Left renal cortex interstitium (tissue), 4 donors: ENCODE data around the gene UNC119. TPM values are rescaled to one million over a fixed set of nuclear protein-coding genes. Genes with fewer than 3 reads are reported as not detected.

Experiments
- DNase-seq, 4 donors: peaks; one replicate each; pipeline ENCODE4 v3.0.0-alpha.2; 2013; ENCODE audit warnings: low read depth in 4 of 4, low spot score in 2 of 4, missing footprints in 1 of 4
- polyA plus RNA-seq, 4 donors: library from polyadenylated mRNA; unstranded; fragments of 120-200 nt; gene quantifications; one replicate each; pipeline ENCODE4 v1.2.1, GENCODE V29; 2013; ENCODE audit not compliant: insufficient read length in 4 of 4

The UNC119 gene
- polyA plus RNA-seq, 4 donors = 55.6 to 79.7 (median 65.4) TPM

DNA sequence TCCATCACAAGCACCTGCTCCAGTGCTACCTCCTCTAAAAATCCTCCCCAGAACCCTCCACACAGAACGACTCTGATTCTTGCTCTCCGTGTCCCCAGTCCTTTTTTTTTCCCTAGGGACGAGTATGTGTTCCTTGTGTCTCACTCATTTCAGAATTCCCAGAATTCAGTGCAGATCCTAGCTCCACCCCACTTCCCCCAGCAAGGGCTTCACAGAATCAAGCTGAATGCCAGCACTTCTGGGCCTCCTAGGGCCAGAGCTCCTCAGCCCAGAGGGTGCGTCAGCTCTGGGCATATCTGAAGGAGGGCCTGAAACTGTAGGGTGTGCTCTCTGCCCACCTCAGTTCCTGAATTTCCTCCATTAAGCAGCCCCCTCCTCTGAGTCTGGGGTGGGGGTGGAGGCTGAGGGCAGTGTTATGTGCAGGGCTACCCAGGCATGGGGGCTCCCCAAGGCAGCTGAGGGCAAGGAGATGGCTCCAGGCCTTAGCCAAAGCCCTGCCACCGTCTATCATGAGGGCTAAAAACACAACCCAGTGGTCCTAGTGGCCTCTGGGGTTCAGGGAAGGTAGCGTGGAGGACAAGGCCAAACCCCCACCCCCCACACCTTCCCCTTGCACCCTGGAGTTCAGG lies 6.5 kb downstream of the UNC119 start:
- DNase-seq = no peak

DNA sequence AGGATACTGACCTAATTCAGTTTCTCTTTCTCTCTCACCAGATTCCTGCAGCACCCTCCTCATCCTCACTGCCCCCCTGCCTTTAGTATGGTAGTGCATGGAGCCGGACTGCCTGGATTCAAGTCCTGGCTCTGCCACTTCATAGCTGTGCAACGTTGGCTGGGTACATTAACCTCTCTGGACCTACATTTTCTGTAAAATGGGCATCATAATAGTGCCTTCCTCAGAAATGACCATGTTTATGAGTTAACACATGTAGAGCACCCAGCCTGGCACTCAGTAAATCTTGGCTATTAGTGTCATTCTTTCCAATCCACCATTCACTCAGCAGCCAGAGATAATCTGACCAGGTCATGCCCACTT lies 7.3 kb downstream of the UNC119 start:
- no peak for DNase-seq

DNA sequence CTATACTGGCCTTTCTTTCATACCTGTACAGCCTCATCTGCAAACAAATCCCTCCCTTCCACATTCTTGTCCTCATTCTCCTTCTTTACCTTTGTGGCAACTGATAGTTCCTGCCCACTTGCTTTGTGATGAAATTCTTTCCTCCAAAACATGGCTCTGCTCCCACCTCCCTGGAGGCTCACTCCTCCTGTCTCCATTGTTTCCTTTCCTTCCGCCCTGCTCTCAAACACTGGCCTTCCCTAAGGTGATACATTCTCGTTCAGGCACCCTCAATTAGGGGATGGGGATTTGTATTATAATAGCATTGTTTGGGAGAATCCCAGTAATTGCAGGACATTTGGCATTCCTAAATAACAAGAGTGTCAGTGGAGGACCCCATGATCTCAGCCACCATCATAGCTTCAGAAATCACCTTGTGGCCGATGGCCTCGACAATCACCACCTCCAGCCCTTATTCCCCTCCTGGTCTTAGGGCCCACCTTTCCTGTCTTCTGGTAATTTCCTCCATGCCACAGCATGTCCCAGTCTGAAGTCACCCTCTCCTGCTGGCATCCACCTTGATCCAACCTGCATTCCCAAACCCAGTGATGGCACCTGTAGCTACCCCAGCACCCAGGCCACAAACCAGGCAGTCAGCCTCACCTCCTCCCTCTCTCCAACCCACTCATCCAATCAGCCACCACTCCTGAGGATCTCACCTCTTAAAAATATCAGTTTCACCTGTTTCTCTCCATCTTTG lies 7.9 kb downstream of the UNC119 start:
- no peak for DNase-seq

DNA sequence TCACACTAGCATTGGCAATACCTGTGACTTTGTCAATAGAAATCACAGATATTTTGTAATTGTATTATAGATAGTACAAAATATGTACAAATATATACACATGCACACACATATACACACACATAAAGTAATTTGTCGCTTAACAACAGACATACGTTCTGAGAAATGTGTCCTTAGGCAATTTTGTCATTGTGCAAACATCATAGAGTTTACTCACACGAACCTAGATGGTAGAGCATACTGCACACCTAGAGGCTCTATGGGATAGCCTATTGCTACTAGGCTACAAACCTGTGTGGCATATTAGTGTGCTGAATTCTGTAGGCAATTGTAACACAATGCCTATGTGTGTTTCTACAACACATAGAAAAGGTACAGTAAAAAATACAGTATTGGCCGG lies 11.0 kb downstream of the UNC119 start:
- no peak for DNase-seq

DNA sequence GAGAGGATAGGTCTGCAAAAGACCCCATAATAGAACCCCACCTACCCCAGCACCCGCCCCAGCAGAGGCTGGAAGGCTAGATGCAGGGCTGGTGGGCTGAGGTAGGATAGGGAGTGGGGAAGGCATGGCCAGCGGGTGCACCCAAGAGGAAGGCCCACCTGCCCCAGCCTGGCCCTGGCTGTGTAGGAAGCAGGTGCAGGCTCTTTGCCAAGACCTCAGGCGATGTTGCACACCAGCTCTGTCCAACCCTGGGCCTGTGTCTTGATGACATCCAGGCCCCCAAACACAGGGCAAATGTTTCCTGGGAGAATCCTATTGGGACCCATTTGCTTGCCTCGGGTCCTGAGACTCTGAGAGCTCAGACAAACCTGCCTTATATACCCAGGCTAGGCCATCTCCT lies 12.2 kb downstream of the UNC119 start:
- no peak for DNase-seq

DNA sequence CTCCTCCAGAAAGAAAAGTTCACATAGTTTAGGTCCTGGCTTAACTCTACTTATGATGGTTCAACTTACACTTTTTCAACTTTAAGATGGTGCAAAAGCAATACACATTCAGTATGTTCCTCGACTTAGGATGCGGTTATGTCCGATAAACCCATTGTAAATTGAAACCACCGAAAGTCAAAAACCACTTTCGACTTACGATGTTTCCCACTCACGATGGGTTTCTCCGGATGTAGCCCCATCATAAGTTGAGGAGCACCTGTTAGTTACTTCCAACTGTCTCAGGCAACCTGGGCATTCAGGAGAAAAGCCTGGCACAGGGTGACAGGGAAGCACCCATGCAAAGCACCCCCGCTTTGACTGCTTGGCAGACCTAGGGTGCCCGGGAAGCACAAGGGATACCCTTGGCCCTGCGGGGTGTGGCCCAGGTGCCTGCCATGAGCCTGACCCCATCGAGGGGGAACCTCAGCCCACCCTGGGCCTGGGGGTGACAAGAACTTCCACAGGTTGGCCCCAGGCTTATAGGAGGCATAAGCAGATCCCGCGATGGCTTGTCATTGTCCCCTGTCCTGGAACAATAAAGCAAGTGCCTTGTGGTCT lies 14.0 kb downstream of the UNC119 start:
- no peak for DNase-seq

DNA sequence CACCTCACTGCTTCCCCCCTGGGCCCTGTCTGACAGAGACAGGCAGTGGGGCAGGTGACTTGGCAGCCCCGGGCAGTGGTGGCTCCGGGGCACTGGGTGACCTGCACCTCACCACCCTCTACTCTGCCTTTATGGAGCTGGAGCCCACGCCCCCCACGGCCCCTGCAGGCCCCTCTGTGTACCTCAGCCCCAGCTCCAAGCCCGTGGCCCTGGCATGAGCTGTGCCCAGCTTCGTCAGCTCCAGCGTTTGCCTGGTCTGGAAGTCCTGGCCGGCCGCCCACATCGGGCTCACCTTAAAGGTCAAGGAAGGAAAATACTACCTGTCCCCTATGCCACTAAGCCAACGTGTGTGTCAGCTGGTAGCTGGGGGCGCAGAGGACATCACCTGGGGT lies 15.2 kb downstream of the UNC119 start:
- no peak for DNase-seq

DNA sequence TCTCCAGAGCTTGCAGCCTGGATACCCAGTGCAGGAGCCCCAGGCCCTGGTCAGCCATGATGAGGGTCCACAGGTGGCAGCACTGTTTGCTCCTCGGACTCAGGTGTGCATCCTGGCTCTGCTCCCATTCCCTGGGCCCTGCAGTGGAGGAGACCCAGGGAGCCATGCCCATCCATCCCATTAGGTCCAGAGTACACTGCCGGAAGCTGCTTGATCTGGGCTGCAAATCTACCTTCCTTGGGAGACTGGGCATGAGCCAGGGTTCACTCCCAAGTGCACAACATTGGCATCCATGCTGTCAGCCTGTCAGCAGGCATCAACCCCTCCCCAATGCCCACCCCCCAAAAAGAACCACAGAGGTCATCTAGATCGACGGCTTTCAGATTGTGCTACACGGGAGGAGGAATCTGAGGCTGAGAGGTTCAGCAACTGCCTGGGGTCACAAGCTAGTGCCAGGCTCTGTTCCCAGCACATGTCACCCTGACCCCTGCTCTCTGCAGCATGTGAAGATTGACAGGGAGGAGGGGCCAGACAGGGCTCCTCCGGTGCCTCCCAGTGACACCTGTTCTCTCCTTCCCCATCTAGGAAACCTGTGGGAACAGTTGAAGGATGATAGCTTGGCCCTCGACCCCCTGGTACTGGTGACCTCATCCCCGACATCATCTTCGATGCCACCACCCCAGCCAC lies 15.7 kb downstream of the UNC119 start:
- no peak for DNase-seq

DNA sequence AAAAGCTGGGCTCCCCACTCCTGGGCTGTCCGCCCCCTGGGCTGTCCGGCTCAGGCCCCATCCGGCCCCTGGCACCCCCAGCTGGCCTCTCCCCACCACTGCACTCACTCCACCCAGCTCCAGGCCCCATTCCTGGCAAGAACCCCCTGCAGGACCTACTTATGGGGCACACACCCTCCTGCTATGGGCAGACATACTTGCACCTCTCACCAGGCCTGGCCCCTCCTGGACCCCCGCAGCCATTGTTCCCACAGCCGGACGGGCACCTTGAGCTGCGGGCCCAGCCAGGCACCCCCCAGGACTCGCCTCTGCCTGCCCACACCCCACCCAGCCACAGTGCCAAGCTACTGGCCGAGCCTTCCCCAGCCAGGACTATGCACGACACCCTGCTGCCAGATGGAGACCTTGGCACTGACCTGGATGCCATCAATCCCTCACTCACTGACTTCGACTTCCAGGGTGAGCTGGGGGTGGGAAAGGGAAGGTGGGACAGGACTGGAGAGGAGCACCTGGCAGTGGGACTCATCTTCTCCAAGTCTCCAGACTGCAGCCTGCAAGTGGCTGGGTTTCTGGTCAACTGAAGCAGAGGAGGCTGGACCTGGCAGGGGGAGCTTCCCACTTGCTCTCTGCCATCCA lies 17.6 kb downstream of the UNC119 start:
- no peak for DNase-seq

DNA sequence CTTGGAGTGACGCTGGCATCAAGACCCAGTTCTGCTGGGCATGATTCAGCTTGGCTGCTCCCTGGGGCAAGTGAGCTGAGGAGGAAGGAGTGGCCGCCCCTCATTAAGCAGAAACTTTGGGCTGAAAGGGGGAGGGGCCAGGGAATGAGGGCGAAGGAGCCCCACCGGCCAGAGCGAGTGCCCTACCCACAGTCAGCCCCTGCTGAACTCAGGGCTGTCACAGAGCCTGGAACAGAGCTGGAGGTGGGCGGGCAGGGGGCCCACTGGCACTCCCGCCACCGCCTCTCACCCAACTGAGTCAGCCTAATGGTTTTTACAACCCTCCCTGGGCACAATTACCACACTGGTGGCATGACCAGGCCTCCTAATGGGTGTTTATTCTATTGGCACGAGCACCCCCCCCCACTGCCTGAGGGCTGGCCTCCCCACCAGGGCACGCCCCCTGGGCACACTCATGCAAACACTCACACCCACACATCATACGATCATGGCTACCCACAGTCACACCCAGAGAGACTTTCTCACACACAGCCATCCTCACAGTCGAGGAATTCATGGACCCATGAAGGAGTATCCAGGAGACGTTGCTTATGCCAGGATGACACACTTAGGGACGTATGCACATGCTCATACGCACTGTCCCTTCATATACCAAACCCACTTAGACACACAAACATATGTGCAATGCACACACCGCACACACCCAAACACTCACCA lies 19.2 kb downstream of the UNC119 start:
- DNase-seq = no peak

DNA sequence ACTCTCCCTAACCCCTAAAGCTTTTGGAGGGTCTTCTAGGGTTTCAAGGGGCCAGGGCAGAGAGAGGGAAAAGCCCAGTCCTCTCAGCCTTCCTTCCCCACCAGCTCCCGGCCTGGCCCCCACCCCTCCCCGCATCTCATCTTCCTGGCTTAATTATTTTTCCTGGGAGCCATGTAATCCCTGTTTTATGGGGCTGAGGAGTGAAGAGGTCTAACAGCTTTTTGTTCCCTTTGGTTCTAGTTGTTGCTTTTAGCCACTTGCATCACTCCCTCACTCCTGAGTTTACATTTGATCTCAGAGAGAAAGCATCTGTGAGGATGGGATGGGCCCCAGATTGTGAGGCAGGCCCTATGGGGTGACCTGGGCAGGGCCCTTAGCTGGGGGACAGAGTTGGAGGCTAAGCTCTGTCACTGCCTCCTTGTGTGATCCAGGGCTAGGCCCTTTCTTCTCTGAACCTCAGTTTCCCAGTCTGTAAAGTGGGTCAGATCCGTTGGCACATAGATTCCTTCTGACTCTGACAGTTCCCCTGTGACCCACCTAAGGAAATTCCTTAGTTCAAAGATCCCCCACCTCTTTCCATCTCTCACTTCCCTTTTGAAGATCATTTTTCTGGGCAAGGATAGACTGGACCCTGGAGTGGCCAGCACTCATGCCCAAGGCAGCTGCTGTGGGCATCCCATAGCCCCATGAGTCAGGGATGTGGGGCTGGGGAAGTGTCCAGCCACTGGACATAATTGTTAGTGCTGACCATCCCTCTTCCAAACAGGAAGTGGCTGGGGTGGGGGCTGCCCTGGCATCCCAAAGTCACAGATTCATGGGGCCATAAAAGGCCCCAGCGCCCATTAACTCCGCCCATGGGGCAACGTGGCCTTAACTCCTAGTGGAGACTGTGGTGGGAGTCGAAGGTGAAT lies 20.1 kb downstream of the UNC119 start:
- no peak for DNase-seq

DNA sequence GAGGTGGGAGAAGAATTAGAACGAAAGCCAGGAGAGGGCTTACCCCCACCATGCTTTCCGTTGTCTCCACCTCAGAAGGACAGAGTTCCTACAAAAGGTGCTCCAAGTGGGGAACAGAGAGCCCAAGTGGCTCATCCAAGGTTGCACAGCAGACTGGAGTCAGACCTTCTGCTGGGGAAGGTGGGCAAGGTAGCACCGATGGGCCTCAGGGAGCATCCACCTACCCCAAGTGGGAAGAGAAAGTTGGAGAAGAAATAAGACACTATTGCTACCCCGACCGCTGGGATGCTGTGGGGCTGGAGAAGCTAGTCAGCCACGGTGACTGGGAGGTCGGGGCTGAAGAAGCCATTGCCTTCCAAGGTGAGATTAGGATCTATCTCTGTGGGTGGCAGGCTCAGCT lies 21.5 kb downstream of the UNC119 start:
- DNase-seq = no peak

DNA sequence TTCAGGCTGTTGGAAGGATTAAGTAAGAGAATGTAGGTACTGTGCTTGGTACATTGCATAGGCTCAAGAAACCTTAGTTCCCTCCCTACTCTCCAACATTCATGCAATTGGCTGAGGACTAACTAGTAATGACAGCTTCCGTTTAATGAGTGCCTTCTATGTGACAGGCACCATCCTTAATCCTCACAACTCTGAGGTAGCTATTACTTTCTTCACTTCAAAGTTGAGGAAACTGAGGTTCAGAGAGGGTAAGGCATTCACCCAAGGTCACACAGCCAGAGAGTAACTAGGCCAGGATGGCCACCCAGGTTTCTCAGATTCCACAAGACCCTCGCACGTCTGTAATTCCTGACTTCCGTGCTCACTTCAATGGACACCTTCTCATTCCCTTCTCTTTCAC lies 22.2 kb downstream of the UNC119 start:
- no peak for DNase-seq

DNA sequence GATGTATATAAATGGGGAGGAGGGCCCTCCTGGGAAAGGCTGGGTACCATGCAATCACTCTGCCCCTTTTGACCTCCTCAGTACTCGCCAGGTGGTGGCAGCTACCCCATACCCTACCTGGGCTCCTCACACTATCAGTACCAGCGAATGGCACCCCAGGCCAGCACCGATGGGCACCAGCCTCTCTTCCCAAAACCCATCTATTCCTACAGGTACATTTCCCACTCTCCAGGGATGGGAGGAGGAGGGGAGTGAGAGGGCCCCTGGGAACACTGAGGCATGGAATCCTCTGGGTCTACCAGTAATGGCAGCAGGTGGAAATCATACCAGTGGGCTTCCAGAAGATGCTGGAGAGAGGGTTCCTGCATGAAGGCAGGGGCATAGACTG lies 23.4 kb downstream of the UNC119 start:
- DNase-seq = no peak

DNA sequence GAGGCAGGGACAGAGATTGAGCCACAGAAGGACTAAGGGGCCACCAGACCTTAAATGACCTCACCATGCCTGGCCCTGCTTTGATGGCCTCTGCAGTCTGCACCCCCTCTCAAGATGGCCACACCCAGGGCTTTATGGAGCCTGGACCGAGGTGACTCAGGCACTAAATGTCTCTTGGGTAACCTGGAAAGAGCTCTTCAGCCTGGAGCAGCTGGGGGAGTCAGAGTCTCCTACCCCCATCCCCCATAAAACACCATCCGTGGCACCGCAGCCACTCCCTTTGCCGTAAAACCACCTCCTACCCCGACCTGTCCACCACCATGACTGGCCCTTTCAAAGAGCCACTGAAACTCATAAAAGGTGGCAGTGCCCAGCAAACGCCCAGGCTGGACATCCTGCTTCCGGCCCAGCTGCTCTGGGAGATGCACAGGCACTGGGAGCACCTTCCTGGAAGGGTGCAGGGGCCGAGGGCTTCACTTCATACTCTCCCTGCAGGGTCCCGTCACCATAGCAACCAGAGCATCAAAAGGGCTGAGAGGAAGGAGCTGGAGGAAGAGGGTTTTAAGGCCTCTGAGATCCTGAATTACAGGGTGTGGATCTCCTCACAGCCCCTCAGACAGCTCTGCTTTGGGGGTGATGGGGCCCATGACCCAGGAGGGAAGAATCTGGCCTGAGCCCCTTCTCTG lies 24.0 kb downstream of the UNC119 start:
- no peak for DNase-seq

DNA sequence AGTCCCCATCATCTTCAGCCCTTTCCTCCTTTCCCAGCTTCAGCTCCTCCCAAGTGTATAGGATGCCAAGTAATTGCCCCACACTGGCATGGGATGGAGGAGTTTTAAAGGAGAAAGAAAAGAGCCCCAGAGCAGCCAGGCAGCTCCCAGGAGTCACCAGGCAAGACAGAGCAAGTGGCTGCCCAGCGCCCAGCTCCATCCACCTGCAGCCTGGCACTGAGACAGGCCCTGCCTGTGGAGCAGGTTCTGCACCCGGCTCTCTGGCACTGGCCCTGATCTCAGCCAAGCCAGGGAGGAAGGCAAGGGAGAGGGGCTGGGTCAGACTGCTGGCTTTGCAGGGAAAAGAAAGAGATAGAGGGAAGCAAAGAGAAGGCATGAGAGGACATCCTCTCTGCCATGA lies 24.6 kb downstream of the UNC119 start:
- no peak for DNase-seq

DNA sequence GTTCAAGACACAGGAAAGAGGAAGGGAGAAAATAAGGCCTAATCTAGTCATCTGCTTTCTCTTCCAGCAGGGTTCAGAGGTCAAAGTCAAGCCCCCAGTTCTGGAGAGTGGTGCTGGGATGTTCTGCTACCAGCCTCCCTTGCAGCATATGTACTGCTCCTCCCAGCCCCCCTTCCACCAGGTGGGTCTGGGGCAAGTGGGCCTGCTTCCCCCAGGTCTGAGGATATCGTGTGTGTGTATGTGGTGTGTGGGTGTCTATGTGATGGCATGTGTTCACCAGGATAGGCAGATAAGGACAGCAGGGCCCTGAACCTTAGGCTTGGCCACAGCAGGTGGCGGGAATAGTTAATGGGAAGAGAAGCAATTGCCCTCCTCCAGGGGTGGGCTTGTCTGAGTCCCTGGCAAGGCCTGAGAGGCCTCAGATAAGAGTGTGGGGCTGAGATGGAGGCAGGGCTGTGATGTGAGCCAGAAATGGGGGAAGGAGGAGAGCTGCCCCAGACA lies 25.2 kb downstream of the UNC119 start:
- DNase-seq = no peak

DNA sequence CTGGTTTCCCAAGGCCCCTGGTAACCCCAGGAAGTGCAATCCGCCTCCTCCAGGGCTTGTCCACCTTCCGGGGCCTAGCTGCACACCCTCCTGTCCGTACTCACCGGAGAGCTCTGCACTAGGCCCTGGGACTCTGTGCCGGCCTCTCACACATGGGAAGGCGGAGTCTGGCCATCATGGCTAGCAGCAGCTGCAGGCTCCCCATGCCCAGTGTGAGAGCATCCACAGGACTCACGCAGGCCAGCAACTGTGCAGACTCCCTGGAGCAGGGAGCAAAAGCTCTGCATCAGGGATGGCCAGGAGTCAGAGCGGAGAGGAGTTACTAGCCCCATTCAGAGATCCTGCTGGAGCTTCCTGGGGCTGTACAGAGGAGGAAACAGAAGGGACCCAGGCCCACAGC lies 26.0 kb downstream of the UNC119 start:
- DNase-seq = no peak
